ENCODE results near the gene PDCD11.

- no peak for TF ChIP-seq CTCF (IDR thresholded peaks at IDR 0.05 in 2 of 3, conservative IDR thresholded peaks at IDR 0.05 in 1 of 3; ENCODE audit: borderline replicate concordance in 1 of 3, insufficient read depth in 1 of 3, low read depth in 2 of 3, low read length in 2 of 3)
- TF ChIP-seq ZBTB33 (IDR thresholded peaks at IDR 0.05; ENCODE audit: extremely low read depth, insufficient replicate concordance, low read length) = no peak
- TF ChIP-seq RAD21 (IDR thresholded peaks at IDR 0.05; ENCODE audit: low read depth) = no peak
- no peak for TF ChIP-seq EZH2 (IDR thresholded peaks at IDR 0.05)
- TF ChIP-seq TCF7L2 (IDR thresholded peaks at IDR 0.05; ENCODE audit: borderline replicate concordance, extremely low read depth, insufficient read depth, insufficient read length) = no peak
- TF ChIP-seq POLR2A (IDR thresholded peaks at IDR 0.05; ENCODE audit: borderline replicate concordance, extremely low read depth, insufficient read depth, insufficient read length) = no peak
- no peak for TF ChIP-seq YY1 (IDR thresholded peaks at IDR 0.05; ENCODE audit: extremely low read depth, insufficient replicate concordance, low read depth, low read length)
- TF ChIP-seq, protein P1, sequence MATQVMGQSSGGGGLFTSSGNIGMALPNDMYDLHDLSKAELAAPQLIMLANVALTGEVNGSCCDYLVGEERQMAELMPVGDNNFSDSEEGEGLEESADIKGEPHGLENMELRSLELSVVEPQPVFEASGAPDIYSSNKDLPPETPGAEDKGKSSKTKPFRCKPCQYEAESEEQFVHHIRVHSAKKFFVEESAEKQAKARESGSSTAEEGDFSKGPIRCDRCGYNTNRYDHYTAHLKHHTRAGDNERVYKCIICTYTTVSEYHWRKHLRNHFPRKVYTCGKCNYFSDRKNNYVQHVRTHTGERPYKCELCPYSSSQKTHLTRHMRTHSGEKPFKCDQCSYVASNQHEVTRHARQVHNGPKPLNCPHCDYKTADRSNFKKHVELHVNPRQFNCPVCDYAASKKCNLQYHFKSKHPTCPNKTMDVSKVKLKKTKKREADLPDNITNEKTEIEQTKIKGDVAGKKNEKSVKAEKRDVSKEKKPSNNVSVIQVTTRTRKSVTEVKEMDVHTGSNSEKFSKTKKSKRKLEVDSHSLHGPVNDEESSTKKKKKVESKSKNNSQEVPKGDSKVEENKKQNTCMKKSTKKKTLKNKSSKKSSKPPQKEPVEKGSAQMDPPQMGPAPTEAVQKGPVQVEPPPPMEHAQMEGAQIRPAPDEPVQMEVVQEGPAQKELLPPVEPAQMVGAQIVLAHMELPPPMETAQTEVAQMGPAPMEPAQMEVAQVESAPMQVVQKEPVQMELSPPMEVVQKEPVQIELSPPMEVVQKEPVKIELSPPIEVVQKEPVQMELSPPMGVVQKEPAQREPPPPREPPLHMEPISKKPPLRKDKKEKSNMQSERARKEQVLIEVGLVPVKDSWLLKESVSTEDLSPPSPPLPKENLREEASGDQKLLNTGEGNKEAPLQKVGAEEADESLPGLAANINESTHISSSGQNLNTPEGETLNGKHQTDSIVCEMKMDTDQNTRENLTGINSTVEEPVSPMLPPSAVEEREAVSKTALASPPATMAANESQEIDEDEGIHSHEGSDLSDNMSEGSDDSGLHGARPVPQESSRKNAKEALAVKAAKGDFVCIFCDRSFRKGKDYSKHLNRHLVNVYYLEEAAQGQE (IDR thresholded peaks at IDR 0.05; ENCODE audit: low read depth) = no peak
- TF ChIP-seq EGR1 (IDR thresholded peaks at IDR 0.05; ENCODE audit: low read depth) = no peak
- TF ChIP-seq ZNF274 (IDR thresholded peaks at IDR 0.05; ENCODE audit: low read depth, low read length) = no peak
- no peak for TF ChIP-seq POLR2AphosphoS5 (IDR thresholded peaks at IDR 0.05; ENCODE audit: low read depth, low read length)
- no peak for TF ChIP-seq CBX3 (IDR thresholded peaks at IDR 0.05; ENCODE audit: low read depth)
- no peak for TF ChIP-seq JUND (IDR thresholded peaks at IDR 0.05)
Measured at GRCh38 chr10:103394180-103394579, 2.2 kb upstream of the PDCD11 start.
